Measurements from ENCODE around the gene SLC19A1.

Gene SLC19A1

DNA sequence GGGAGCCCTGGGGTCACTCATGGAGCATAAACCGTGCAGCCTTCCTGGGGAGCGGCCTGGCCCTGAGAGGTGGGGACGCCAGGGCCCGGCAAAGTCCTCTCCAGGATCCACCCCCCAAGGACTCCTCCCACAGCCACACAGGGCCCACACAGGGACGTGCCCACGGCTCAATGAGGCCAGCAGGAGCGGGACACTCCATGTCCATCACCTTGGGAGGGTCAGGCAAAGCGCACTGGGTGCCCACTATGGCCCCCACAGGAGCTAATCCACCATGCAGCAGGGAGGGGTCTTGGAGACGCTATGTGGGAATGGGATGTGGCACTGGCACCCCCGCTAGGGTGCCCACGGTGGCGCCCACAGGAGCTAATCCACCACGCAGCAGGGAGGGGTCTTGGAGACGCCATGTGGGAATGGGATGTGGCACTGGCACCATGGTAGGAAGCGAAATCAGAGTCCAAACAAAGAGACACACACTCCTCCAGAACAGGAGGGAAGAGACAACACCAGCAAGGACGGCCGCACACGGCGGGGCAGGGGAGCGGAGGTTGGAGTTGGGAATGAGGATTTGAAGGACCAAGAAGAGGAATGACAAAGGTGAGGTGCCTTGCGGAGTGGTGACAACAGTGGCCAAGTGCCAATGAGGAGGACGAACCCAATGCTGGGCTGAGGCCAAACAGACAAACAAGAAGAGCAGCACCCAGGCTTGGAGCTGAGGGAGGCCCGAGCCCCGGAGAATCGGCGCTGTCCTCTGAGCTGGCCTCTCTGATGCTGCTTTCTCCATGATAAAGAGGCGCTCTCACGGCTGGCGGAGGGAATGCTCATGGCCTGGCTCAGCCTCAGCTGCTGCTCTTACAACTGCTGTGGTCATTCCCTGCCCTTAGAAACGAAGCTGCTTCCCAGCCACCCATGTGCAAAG lies 18.1 kb upstream of the SLC19A1 start:
- DNase-seq (ENCODE audit: low read depth, low spot score), result no peak

DNA sequence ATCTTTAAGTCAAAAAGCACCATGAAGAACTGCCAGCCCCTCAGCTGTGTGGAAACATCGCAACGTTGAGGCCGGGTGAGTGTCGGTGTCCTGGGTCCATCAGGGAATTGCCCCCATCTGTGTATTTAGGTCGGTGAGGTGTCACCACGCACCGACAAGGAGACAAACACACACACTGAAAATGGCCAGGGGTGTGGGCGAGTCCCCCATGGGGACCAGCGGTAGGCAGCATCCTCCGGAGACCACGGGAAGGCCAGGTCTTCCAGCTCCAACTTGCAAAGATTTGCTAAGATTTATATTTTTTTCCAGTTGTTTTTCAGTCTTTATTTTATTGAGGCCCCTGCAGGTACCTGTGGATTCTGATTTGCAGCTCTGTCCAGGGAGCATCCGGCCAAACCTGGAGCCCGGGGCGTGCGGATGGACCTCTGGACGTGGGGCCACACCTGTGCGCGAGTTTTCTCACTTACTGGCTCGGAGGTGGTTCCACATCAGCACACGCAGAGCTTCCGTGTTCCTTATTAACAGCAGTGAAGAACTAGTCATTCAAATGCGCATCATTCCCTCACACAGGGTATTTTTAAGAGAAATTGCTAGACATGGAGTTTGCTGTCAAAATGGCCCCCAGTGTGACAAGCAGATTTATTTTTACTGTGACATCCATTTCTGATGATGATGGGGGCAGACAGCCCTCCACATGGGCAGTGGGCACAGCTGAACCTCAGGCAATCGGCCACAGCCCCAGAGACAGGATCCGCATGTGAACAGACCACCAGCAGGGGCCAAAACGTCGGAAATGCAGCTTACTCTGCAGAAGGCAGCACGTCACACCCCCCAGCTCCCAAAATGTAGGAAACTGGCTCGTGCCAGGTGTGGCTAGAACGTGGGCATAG lies 17.2 kb upstream of the SLC19A1 start:
- no peak for DNase-seq (ENCODE audit: low read depth, low spot score)
- H3K4me3 ChIP-seq (ENCODE audit: low read length), result no peak overlapping the region

More for the DNA sequence above, 18.1 kb upstream of the SLC19A1 start:
- no peak overlapping the region for H3K4me3 ChIP-seq (ENCODE audit: low read length)

- DNase-seq (ENCODE audit: low read depth, low spot score), result no peak
- no peak overlapping the region for H3K4me3 ChIP-seq (ENCODE audit: low read length)
Measured at GRCh38 chr21:45558044-45558721, 15.9 kb upstream of the SLC19A1 start.

- no peak for DNase-seq (ENCODE audit: low read depth, low spot score)
- H3K4me3 ChIP-seq (ENCODE audit: low read length), result no peak overlapping the region
Measured at GRCh38 chr21:45557616-45558043, 15.4 kb upstream of the SLC19A1 start.

DNA sequence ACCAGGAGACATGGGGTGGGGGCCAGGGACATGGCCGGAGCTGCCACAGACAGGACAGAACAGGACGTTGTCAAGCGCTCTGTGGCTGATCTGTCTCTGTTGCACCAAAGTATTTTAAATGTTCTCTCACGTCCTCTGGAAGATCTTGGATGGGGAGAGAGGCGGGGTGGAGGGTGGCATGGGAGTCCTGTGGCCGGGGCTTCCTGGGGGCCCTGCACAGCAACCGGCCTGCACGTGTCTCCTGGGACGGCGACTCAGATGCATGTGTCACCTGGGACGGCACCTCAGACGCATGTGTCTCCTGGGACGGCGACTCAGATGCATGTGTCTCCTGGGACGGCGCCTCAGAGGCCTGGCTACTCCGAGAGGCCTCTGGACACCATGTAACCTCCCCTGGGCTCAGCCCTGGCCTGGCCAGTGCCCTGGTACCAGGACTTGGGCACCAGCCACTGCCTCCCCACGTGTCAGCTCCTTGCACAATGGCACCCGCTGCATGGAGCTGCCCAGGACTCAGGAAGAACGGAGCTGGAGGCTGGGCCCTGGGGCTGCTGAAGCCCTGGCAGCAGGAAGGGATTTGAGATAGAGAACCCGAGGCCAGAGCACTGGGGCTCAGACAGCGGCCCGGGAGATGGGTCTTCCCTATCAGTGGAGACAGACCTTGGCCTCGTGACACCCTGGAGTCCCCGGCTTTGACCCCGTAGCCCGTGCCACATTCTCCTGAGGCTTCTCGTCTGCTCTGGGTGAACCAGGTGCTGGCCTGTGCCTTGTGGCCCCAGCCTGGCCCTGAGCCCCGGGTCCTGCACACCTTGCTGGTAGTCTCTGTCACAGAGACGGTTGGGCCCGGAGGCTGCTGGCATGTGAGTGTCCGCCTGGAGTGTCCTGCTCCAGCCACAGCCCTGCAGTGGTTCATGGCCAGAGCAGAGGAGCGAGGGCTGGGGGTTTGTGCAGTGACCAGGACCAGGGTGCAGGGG lies 14.7 kb upstream of the SLC19A1 start:
- H3K4me3 ChIP-seq (ENCODE audit: low read length), result no peak overlapping the region
- no peak for DNase-seq (ENCODE audit: low read depth, low spot score)

DNA sequence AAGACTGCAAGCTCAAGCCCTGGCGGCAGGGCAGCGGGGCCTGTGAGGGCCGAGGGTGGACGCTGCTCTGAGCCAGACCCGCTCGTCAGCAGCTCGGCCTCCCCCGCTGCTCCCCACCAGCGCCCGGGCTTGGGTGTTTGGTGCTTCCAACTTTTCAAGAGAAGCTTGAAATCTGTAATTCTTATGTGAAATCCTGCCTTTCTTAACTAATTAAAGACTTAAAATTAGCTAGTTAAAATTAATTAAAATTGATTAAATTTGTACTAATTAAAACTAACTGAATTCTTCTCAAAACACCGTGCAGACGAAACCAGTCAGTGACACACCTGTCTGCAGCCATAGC lies 14.0 kb upstream of the SLC19A1 start:
- H3K4me3 ChIP-seq (ENCODE audit: low read length), result no peak overlapping the region
- DNase-seq (ENCODE audit: low read depth, low spot score), result no peak

DNA sequence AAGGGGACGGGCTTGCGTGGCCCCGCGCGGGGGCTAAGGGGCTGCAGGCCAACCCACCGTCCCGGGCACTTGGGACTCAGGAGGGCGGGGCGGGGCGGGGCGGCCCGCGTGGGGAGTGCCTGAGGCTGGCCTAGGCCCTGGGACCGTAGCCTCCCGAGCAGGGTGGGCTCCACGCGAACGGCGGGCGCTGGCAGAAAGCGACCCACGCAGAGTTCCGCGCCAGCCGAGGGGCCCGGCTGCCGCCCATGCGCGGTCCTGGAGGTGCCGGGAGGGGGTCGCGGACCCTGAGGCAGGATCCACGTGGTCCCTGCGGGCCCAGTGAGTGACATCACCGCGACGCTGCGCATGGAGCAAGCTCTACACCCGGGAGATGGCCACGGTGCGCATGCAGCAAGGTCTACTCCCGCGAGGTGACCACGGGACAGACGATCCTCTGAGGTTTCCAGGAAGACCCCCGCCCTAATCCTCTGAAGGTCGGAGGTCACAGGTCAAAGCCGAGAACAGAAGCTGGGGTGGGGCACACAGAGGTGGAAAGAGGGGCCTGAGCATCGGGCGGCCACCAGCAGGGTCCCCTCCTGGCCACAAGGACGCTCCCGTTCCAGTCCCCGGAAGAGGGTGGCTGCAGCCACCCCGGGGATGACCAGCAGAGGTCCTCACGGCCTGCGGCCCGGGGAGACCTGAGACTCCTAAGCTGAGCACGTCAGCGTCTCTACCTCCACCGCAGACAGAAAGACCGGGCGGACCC lies 13.5 kb upstream of the SLC19A1 start:
- no peak for DNase-seq (ENCODE audit: low read depth, low spot score)
- H3K4me3 ChIP-seq (ENCODE audit: low read length), result no peak overlapping the region

DNA sequence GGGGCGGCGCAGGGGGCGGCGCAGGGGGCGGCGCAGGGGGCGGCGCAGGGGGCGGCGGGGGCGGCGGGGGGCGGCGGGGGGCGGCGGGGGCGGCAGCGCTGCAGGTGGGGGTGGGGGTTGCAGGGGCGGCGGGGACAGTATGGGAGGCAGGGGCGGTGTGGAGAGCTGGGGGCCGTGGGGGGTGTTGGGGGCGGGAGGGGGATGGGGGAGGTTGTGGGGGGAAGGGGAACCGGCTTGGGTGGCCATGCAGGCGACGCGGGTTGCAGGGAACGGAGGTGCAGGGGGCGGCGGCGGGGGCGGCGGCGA lies 13.0 kb upstream of the SLC19A1 start:
- H3K4me3 ChIP-seq (ENCODE audit: low read length), result no peak overlapping the region
- DNase-seq (ENCODE audit: low read depth, low spot score), result no peak

DNA sequence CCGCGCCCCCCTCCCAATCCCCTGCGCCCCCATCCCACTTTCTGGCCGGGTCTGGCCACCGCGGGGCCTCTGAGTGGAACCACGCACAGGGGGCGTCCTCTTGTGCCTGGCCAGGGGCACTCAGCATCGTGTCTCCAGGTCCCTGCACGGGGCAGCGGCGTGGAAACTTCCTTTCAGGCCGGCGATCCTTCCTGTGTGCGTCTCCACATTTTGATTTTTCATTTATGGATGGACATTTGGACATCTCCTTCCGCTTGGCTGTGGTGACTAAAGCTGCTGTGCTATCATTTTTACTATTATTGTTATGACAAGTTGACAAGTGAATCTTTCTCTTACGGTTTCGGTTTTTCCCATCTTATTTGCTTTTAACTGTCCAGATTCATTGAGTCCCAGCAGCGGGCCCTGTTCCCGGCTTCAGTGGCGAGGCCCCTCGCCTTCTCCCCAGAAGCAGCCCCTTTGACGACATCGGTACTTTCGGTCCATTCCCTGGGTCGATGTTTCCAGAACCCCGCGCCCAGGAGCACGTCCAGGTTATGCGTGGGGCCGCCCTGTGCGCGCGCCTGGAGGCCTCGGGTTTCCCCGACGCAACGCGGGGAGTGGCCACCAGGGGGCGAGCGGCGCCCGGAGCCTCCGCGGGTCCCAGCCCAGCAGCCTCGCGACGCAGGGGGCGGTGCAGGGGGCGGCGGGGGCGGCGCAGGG lies 12.4 kb upstream of the SLC19A1 start:
- DNase-seq (ENCODE audit: low read depth, low spot score), result peak; percentile 54
- H3K4me3 ChIP-seq (ENCODE audit: low read length), result peak overlapping the region; percentile 62

DNA sequence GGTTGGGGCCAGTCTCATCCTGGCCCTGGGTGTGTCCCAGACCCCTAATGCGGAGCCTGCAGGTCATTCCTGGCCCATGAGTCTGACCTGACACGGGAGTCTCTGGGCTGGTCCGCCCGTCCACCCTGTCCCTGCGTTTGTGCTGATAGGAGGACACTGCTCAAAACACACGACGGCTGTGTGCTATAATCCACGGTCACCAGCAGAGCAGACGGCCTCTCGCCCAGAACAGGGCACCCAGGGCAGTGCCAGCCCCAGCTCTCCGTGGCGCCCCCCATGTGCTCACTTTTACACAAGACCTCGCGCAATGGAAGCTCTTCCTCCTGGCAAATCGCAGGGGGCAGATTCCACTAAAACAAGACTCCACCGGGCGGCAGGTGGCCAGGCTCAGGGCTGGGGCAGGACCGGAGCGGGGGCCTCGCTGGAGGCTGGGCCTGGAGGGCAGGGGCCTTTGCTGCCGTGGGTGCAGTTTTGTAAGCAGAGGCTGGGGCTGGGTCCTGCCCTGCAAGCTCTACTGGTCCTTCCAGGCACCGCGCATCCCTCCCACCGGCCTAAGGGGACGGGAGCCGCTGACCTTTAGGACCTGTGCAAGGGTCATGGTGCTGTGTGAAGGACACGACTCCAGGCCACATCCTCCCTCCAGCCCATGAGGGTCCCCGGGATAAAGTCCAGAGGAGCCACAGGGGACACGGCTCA lies 10.6 kb upstream of the SLC19A1 start:
- DNase-seq (ENCODE audit: low read depth, low spot score), result no peak
- H3K4me3 ChIP-seq (ENCODE audit: low read length), result no peak overlapping the region

DNA sequence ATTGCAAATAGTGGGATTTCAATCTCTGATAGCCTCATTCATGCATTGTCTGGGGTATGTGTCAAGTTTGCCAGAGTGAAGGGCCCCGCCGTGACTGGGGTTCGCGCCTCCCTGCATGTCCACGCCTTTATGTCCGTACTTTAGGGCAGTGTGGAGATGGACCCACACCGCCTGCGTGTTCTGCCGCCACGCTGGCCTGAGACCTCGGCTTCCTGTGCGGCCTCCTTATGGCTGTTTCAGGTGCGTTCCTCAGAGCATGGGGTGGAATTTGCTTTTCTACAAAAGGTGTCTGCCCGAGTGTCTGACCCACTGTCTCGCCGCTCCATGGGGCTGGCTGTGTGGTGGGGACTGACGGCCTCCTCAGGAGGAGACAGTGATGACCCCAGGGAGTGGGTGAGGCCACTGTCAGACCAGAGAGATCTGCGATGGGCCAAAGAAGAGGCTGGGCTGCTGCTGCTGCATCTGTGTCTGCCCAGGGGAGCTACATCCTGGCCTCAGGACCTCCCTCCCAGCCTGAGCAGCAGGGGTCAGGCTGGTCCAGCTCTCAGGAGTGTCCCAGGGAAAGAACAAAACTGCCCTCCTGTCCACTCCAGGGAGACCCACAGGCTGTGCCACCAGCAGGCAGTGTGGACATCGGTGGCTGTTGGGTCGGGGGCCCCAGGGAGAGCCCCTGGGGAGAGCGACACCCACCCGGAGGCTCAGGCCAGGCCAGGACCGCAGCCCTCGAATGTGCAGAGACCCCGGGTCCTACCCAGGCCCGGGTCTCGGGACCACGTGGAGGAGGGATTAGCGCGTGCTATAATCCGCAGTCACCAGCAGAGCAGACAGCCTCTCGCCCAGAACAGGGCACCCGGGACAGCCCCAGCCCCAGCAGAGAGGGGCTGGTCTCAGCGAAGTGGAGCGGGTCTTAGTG lies 9.8 kb upstream of the SLC19A1 start:
- peak overlapping the region; percentile 41 for H3K4me3 ChIP-seq (ENCODE audit: low read length)
- no peak for DNase-seq (ENCODE audit: low read depth, low spot score)

DNA sequence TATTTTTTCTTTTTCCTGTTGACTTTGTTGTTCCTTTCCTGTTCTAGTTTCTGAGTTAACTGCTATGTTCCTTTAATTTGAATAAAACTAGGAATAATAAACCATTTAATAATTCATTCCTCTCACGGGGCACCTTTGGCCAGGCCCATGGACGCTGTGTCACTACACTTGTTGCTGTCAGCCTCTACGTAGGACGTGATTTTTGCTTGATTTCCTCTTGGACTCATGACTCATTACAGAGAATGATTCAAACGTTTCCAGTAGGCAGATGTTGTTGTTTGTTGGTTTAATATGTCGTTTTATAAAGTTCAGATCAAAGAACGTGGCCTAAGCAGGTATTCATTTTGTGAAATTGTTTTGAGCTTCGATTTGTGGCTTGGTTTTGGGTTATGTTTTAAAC lies 9.1 kb upstream of the SLC19A1 start:
- H3K4me3 ChIP-seq (ENCODE audit: low read length), result peak overlapping the region; percentile 41
- DNase-seq (ENCODE audit: low read depth, low spot score), result peak; percentile 53

- peak overlapping the region; percentile 41 for H3K4me3 ChIP-seq (ENCODE audit: low read length)
- peak; percentile 90 for DNase-seq (ENCODE audit: low read depth, low spot score)
Measured at GRCh38 chr21:45550522-45551210, 8.4 kb upstream of the SLC19A1 start.

- DNase-seq (ENCODE audit: low read depth, low spot score), result no peak
- H3K4me3 ChIP-seq (ENCODE audit: low read length), result peak overlapping the region; percentile 32; the same call in 1 of the 2 replicates
Measured at GRCh38 chr21:45549626-45550463, 7.6 kb upstream of the SLC19A1 start.

Measured in Jurkat, Clone E6-1 (cell line).